Peyer's patch (tissue), 4 donors: Measurements from ENCODE around the gene GABBR2.

ENCODE experiments used
- POLR2A ChIP-seq, 2 donors: fragments of 450-650 bp; IDR thresholded peaks; one replicate each; pipeline ENCODE4 v1.5.1; 2017; ENCODE audit warnings: antibody characterized with exemption in 2 of 2, mild to moderate bottlenecking in 2 of 2, moderate library complexity in 2 of 2
- TF ChIP-seq, protein P1 (sequence below), 6 experiments: fragments of 450-650 bp in 4 of 6; fragments of 200-600 bp in 2 of 6; sonication (generic) in 1 of 6; IDR thresholded peaks; one replicate each; pipeline ENCODE4 v1.5.1; 2017 to 2019; ENCODE audit warnings: antibody characterized with exemption in 6 of 6, mild to moderate bottlenecking in 3 of 6, moderate library complexity in 1 of 6

DNA sequence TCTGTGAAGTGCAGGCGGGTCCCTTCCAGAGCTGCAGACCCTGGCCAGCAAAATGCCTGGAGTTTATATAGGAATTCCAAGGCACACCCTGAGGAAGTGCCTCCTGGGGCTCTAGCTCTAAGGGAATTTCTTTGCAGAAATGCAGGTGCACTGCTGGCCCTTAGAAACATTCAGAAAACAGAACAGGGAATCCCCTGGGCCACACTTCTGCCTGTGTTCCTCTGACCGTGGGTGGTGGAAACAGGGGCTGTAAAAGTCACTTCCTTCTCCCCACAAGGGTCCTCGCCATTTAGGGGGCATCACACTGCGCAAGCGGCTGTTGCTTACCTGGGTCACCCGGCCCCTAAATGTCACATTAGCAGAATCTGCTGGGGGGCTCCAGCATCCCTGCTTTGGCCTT lies 312.5 kb downstream of the GABBR2 start:
- TF ChIP-seq, protein P1, sequence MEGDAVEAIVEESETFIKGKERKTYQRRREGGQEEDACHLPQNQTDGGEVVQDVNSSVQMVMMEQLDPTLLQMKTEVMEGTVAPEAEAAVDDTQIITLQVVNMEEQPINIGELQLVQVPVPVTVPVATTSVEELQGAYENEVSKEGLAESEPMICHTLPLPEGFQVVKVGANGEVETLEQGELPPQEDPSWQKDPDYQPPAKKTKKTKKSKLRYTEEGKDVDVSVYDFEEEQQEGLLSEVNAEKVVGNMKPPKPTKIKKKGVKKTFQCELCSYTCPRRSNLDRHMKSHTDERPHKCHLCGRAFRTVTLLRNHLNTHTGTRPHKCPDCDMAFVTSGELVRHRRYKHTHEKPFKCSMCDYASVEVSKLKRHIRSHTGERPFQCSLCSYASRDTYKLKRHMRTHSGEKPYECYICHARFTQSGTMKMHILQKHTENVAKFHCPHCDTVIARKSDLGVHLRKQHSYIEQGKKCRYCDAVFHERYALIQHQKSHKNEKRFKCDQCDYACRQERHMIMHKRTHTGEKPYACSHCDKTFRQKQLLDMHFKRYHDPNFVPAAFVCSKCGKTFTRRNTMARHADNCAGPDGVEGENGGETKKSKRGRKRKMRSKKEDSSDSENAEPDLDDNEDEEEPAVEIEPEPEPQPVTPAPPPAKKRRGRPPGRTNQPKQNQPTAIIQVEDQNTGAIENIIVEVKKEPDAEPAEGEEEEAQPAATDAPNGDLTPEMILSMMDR (IDR thresholded peaks at IDR 0.05), result no peak
- no peak for TF ChIP-seq POLR2A (IDR thresholded peaks at IDR 0.05)
